Ramos (cell line): Measurements from ENCODE around the gene SYCE1.
"Not testable (repeated sequence)": the region's sequence is repeated elsewhere in the genome, so short reads cannot be mapped to it uniquely, and the experiment has no call there.

Experiments
- in situ Hi-C: fragments of 300-500 bp; cut with MboI; formaldehyde crosslinking; loops from one replicate; pipeline ENCODE4 v1.14.3; 2022; ENCODE audit warnings: low sequenced_read_pairs; ENCODE audit not compliant: unreplicated experiment

SYCE1 gene, protein sequence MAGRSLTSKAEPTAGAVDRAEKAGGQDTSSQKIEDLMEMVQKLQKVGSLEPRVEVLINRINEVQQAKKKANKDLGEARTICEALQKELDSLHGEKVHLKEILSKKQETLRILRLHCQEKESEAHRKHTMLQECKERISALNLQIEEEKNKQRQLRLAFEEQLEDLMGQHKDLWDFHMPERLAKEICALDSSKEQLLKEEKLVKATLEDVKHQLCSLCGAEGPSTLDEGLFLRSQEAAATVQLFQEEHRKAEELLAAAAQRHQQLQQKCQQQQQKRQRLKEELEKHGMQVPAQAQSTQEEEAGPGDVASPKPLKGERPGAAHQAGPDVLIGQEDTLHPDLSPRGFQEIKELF

DNA sequence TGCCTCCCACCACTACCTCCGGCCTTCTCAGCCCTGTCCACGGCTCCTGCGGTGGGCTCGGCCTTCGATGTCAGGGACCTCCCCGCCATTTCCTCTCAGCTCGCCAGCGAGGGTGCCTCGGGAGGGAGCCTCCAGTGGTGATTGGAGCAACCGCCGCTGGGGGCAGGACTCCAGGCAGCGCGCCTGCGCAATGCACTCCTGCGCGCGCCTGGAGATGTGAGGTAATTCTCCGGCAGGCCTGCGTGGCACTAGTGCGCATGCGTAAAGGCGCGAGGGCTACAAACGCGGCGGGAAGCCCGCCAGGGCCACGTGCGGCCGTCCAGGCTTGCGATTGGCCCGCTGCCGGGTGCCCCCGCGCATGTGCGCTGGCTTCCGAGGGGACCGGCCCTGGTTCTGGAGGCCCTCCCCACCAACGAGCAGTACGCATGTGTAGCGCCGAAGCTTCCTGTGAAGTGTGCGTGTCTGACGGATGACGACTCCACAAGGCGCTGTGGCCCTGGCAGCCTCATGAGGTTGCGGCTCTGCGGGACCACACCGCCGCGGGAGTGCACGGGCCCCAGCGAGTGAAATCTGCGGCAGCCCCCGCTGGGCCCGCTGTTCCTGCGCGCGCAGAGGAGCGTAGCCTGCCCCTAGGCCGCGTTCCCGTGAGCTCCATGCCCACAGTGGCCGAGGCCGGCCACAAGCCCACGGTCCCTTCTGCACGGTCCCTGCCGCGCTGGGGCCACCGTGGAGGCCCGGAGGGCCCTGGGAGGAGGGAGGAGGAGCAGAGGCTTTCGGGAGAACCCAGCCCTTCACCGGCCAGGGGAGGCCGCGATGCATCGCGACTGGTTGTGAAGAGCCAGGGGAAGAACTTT is at the start of gene SYCE1:
Gene SYCE1, minus strand, starts transcription at position 143 of the 854 bp plus-strand sequence. Its CDS starts 54 bp downstream, at position 89.
- in situ Hi-C loops = no loop called here

DNA sequence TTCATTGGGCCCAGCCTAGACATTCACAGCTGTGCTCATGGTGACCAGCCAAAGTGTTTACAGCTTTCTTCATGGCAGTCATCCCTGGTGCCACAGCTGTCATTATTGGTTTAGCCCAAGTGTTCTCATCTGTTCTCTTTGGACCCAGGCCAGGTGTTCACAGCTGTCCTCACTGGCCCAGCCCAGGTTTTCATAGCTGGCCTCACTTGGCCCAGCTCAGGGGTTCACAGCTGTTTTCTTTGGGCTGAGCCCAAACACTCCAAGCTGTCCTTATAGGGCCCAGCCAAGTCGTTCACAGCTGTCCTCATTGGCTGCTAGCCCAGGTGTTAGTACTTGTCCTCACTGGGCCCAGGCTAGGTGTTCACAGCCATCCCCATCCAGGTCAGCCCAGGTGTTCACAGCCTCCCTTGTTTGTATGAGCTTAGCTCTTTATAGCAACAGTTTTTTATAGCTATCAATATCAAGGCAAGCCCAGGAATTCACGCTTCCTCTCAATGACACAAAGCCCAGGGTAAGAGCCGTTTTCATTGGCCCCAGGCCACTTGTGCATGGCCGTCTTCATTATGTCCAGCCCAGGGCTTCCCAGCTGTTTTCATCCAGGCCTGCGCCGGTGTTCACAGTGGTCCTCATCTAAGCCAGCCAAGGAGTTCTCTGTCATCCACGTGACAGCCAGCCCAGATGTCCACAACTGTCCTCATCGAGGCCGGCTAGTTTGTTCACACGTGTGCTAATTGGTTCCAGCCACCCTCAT is 49.6 kb upstream of the SYCE1 start:
- in situ Hi-C loops = no loop called here

DNA sequence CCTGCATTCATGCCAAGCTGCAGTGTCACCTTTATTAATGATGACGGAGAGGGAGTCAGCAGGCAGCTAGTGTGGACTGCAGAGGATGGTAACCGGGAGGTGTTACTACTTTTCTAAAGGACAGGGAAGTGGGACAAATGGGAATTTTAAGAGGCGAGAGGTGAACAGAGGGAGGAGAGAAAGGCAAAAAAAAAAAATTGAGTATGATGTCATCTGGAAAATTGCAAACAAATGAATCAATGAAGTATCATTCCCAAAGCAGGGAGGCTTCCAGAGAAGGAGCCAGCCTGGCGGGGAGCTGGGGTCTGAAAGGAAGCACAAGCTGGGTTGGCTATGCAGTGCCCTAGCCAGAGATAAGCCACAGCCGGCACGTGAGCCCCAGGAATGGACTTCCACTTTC is 48.3 kb upstream of the SYCE1 start:
- in situ Hi-C loops = no loop called here

DNA sequence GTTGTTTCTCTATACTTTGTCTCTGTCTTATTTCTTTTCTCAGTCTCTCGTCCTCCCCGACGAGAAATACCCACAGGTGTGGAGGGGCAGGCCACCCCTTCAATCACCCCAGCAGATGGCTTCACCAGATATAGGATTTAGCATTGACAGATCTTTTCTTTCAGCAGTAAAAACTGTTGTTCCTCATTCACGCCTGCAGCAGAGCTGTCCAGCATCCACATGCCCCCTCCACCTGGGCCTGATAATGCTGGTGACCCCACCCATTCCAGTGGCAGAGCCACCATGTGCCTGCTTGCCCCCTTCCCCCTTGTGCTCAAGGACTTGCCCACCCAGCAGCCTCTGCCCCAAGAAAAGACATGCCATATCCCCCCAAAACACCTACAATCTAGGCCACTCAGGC is 45.7 kb upstream of the SYCE1 start:
- in situ Hi-C loops = no loop called here

DNA sequence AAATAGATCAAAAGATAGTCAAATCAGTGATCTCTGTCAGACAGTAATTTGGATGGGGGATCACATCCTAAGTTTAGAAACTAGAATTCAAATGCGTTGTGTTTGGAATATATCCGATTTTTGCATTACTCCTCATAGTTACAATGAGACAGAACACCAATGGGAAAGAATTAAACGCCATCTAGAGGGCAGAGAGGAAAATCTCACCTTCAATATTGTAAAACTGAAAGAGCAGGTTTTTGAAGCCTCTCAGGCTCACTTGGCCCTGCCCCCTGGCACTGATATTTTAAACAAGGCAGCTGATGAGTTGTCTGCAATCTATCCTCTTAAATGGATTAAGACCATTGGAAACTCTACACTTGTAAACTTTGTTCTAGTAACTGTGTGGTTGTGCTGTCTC is 43.5 kb upstream of the SYCE1 start:
- in situ Hi-C loops = no loop called here

DNA sequence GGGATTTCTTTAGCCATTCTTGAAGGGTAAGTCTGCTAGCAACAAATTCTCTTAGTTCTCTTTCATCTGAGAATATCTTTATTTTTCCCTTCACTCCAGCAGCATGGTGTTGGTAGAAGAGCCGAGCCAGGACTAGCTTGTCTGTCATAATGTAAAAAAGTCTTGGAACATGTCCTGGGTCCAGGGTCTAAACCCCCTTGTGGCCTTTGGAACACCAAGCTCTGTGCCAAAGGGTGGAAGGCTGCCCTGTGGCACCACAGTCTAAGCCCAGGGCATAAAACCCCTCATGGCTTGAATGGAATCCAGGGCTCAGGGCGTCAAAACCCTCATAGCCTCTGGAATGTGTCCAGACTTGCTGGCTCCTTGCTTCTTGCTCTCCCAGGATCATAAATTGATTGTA is 38.1 kb upstream of the SYCE1 start:
- in situ Hi-C loops = not testable (repeated sequence)

DNA sequence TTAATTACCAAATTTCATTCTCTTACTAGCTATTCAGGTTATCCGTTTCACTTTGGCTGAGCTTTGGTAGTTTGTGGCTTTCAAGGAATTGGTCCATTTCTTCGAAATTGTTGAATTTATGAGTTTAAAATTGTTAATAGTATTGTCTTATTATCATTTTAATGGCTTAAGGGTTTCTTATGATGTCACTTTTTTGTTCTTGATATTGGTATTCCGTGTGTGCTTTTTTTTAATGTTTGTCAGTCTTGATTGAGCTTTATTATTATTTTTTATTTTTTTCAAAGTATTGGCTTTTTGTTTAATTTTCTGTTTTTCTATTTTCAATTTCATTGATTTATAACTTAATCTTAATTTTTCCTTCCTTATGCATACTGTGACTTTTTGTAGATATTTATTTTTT is 35.3 kb upstream of the SYCE1 start:
- in situ Hi-C loops = no loop called here

DNA sequence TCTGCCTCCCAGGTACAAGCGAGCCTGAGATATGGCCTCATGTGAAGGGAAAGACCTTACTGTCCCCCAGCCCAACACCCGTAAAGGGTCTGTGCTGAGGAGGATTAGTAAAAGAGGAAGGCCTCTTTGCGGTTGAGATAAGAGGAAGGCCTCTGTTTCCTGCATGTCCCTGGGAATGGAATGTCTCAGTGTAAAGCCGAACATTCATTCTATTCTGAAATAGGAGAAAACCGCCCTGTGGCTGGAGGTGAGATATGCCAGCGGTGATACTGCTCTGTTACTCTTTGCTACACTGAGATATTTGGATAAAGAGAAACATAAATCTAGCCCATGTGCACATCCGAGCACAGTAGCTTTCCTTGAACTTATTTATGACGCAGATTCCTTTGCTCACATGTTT is 34.5 kb upstream of the SYCE1 start:
- in situ Hi-C loops = not testable (repeated sequence)

DNA sequence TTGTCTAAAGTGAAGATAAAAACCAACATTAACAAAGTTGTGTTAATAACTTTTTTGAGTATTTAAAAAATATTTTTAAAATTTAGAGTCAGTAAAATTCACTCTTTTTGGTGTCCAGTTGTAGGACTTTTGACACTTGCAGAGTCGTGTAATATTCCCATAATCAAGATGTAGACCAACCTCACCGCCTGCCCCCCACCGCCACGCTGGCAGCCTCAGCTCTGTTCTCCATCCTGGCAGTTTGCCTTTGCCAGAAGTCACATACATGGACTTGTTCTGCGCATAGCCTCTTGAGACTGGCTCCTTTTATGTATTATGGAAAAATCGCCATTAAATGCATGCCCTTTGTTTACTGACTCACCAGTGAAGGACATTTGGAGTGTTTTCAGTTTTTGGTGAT is 27.3 kb upstream of the SYCE1 start:
- in situ Hi-C loops = no loop called here

DNA sequence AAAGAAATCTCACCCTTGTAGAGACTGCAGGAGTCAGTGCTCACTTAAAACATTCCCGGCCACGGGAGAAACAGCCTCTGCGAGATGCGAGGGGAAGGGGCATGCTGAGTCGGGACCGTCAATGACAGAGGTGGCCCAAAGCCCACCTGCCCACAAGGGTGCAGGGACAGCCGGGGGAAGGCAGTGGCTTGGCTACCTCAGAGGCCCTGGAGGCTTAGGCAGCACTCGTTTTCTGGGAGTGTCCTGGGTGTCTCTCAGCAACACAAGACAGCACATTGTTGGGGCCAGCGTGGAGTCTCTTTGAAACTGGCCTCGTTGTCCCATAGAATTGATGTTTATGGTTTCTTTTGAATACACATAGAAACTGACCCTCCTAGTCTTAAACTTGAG is 25.6 kb upstream of the SYCE1 start:
- in situ Hi-C loops = no loop called here

DNA sequence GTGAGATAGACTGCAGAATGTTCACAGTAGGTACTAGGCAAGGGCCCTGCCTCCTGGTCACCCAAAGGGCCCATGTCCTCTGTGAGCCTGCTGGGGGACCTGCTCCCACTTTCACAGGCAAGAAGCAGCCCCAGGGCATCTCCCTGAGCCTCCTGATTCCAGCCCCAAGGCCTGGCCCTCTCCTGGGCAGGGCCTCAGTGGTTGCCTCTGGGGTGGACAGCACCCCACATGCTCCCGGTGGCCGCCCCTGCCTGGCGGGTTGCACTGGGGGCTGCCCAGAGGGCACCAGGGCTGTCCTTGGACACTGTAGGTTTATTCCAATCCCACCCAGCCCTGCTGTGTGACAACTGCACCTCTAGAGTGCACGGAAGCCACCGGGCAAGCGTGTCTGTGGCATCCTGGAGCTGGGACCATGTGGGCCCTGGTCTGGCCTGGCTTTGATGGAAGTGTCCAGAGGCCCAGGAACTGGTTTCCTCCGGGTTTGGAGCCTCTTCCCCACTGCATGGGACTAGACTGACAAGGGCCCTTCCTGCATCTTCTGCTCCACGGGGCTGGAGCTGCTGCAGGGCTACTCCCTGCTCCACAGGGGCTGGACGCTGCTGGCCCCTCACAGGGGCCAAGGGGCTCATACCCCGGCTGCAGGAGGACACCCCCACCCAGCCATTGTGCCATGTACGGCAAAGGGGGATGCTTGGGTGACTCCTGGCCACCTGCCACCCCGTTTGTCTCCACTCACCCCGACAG is 25.0 kb upstream of the SYCE1 start:
- in situ Hi-C loops = no loop called here

DNA sequence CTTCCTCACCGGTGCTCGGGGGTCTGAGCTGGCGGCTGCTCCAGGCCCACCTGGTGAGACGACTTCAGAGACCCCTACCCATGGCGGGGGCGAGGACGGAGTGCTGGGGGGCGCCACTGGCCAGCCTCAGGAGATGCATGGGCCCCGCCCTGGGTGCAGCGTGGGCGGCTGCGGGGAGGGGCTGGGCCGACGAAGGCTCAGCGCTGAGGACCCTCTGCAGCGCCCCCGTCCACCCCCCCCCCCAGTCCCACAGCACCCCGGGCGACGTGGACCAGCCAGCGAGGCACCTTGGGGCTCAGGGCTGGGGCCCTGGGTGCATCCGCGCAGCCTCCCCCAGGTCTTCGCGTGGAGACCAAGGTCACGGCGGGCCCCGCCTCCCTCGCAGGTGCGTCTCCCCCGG is 11.7 kb upstream of the SYCE1 start:
- in situ Hi-C loops = not testable (repeated sequence)

DNA sequence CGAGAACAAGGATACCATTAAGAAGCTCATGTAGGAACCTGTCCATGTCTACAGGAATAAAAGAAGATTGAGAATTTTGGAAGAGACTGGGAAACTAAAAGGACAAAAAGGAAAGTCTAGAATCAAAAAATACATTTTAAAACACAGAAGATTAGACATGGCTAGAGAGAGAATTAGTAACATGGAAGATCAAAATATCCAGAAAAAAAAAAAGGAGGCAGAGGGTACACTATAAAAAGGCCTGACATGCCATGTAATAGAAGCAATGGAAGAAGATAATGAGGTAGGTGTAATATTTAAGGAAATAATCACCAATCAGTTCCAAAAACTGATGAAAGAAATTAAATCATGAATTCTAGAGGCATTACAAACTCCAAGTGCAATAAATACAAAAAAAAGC is 8.1 kb upstream of the SYCE1 start:
- in situ Hi-C loops = not testable (repeated sequence)

DNA sequence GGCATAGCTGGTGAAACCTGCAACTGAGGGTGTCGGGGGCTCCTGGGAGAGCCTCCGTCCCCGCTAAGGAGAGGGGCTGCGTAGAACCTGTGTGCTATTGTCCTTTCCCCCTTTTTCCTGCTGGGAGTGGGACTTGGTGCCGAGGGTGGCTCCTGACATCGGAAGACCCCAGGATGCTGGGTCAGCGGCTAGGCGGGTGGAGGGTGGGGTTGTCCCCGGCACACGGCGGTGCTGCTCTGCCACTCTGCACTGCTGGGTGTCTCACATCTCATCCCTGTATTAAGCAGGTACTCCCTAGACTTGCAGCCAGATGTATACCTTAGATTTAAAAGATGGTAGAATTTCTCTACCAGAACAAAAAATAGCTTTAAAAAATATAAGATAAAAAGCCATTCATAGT is 6.7 kb upstream of the SYCE1 start:
- in situ Hi-C loops = not testable (repeated sequence)

DNA sequence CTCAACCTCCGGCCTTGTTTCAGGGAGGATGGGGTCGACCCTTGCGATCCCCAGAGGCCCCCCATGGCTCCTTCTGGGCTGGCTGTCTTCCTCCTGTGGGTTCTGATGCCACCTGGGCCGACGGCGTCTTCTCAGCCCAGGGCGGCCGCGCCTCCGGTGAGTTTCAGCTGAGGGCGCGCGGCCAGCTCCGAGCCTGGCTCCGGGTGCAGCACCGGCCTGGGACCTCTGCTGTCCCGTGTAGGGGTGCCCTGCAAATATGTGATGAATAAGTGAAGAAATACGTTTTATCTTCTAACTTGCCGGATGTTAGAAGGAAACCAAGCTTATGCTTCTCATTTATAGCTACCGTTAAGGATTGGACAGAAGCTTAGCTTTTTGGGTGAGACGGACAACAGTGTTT is 4.4 kb upstream of the SYCE1 start:
- in situ Hi-C loops = not testable (repeated sequence)

DNA sequence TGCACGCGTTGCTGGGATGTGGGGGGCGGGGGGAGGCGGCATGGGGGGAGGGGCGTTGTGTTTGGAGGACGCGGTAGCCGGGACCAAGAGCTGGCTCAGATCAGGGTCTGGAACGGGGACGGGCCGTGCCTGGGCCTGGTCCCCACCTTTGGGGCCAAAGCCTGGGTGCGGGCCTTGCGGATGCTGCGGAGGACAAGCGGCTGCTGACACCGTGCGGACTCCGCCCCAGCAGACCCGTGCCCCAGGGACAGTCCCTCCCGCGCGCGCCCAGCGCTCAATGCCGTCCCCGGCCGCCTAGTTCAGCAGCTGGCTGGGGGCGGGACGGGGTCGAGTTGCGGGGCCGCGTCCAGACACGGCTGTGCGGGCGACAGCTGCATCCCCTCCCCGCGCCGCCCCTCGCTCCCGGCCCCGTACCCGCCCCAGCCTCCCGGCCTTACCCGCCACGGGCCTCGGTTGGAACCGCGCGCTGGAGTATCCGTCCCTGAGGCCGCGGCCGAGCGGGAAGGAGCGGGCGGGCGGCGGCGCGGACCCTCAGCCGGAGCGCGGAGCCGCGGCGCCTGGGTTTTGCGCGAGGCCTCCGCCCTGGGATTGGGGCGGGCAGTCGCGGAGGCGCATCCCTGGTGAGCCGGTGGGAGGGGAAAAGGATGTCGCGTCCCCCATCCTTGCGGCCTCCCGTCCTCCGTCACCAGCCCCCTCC is 3.6 kb upstream of the SYCE1 start:
- in situ Hi-C loops = not testable (repeated sequence)

DNA sequence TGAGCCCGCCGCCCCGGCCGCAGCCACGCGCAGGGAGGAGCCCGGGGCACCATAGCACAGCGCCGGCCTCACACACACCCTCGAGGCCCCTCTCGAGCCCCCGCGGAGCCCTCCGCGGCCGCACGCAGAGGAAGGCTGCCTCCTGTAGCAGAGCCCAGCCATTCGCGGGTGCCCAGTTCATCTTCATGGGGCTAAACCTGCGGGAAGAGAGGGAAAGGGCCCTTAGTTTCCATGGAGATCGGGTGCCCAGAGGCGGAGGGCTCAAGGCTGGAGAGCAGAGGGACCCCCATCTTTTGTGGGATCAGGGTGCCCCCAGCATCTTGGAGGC is 2.9 kb upstream of the SYCE1 start:
- in situ Hi-C loops = no loop called here

DNA sequence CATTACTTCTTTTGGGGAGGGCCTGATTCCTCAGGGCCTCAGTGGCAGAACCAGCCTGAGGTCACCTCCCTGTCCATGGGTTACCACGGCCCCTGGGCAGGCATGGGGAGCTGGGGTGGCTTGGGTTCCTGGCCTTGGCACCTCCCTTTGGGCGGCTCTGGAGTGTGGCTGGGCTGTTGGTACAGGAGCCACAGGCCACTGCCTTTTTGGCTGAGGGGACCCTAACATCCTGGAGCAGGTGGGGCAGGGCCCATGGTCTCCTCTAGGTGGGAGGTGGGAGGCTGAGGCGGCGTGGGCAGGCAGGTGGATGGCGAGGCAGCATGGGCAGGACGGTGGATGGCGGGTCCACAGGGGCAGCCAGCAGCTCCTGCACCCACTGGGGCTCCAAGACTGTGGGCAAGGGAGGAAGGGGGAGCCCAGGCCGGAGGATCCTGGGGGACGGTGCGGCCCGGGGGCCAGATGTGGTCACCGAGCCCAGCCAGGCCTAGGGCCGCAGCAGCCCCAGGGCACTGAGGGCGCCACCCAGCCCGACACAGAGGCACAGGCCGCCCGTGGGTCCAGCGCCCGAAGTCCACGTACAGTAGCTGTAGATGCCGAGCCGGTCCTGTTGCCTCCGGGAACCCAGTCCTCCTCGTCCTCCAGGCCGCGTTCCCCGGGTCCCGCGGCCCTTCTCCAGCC is 2.4 kb upstream of the SYCE1 start:
- in situ Hi-C loops = no loop called here

DNA sequence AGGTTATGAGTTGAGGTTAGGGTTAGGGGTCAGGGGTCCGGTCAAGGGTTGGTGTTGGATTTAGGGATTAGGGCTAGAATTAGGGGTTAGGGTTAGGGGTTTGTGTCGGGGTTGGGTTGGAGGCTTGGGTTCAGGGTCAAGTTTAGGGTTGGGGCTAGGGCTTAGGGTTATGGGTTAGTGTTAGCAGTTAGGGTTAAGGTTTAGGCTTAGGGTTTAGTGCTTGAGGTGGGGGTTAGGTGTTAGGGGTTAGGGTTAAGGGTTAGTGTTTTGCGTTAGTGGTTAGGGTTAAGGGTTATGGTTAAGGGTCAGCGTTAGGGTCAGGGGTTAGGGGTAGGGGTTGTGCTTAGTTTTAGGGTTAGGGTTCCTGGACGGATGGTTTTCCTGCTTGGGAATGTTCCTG is 1.7 kb upstream of the SYCE1 start:
- in situ Hi-C loops = no loop called here
